HG03103 (cell line): ENCODE measurements around the gene SCAF1.
"Not testable (repeated sequence)": the region's sequence is repeated elsewhere in the genome, so short reads cannot be mapped to it uniquely, and the experiment has no call there.

ENCODE experiments used
- ATAC-seq: cut with Tn5 transposase; IDR thresholded peaks from one replicate; pipeline ENCODE4 v1.9.1; 2021; ENCODE audit warnings: low read depth; ENCODE audit not compliant: unreplicated experiment

SCAF1 gene

DNA sequence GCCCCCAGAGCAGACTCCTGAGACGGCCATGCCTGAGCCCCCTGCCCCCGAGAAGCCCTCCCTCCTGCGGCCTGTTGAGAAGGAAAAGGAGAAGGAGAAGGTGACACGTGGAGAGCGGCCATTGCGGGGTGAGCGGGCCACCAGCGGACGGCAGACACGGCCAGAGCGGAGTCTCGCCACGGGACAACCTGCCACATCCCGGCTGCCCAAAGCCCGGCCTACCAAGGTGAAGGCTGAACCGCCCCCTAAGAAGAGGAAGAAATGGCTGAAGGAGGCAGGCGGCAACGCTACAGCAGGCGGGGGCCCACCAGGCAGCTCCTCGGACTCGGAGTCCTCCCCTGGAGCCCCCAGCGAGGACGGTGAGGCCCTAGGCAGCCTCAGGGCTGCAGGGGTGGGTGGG, 26.1 kb upstream of the SCAF1 start:
- no peak for ATAC-seq

DNA sequence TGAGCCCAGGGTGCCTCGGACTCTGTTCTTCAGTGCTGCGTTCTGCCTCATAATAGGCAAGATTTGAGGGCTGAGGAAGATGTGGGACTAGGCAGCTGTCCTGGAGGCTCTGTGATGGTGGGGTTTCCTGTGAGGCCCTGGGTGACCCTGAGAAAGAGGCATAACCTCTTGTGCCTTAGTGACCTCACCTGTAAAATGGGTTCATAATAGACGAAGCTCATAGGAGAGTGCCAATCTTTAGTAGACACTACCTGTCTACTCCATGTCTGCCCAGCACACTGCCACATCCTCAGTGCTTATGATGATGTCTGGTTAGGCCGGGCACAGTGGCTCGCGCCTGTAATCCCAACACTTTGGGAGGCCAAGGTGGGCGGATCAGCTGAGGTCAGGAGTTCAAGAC, 25.5 kb upstream of the SCAF1 start:
- no peak for ATAC-seq

DNA sequence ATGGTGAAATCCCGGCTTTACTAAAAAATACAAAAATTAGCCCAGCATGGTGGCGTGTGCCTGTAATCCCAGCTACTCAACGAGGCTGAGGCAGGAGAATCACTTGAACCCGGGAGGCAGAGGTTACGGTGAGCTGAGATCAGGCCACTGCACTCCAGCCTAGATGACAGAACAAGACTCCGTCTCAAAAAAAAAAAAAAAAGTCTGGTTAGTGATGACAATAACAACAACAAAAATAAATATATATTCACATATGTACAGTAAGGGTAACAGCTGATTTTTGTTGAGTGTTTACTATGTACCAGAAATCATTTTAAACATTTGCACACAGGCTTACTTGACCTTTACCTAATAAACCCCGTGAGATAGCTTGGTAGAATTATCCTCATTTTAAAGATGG, 25.1 kb upstream of the SCAF1 start:
- no peak for ATAC-seq

DNA sequence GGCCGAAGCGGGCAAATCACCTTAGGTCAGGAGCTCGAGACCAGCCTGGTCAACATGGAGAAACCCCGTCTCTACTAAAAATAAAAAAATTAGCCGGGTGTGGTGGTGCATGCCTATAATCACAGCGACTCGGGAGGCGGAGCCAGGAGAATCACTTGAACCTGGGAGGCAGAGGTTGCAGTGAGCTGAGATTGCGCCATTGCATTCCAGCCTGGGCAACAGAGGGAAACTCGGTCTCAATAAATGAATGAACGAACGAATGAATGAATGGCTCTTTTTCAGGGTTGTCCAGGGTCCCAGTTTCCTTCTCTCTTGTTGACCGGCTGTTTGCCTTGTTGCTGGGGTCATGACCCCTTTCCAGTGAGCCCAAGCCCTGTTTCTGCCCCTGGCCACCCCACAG, 24.1 kb upstream of the SCAF1 start:
- not testable (repeated sequence) for ATAC-seq

DNA sequence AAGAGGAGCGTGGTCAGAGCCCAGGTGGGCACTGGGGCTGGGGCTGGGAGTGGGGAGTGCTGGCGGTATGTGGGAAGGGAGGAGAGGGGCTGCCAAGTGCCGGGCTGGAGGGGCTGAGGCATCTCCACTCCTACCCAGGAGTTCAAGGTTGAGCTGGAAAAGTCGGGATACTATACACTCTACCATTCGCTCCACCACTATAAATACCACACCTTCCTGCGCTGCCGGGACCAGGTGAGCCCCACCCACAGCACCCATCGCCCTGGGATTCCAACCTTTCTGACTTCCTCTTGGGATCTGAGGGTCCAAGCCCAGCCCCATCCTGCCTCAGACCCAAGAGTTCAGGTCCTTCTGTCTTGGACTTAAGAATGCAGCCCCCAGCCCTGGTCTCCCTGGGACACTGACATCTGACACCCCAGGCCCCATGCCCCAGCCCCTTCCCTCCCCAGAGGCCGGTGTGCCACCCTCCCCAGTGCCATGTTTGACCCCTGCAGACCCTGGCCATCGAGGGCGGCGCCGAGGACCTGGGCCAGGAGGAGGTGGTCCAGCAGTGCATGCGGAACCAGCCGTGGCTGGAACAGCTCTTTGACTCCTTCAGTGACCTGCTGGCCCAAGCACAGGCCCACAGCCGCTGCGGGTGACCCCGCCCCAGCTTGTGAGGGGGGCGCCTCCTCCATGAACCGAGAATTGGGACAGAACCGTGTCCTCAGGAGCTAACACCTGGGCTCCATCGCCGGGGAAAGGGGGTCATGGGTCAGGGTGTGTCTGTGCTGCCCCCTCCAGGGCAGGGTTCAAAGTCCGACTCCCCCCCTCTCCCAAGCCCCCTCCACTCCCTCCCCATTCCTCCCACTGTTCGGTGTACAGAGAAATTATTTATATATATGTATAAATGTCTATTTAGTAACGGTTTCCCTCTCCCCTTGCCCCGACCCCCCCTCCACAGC, 16.8 kb upstream of the SCAF1 start:
- ATAC-seq, result no peak

DNA sequence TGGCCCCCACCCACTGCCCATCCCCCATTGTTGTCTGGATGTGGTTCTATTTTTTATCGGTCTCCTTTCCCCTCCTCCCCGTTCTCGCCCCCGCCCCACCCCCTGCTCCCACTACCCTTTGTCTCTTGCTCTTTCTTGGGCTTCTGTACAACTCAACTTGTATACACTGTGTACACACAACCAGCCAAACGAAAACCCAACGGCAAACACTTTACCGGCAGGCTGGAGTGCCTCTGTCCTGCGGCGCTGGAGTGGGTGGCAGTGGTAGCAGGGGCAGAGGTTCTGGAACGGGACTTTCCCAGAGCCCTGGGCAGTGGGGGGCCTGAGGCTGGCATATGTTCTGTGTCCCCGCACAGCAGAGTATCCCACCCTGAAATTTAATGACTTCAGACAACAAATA, 15.8 kb upstream of the SCAF1 start:
- ATAC-seq, result no peak

DNA sequence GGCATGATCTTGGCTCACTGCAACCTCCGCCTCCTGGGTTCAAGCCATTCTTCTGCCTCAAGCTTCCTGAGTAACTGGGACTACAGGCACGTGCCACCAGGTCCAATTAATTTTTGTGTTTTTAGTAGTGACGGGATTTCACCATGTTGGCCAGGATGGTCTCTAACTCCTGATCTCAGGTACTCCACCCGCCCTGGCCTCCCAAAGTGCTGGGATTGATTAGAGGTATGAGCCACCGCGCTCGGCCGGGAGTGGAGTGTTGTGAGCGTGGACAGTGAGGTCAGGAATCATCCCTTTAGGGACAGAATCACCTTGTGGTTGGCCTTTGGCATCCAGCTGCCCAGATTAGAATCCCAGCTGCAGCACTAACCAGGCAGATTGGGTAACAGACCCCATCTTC, 12.3 kb upstream of the SCAF1 start:
- ATAC-seq, result no peak

DNA sequence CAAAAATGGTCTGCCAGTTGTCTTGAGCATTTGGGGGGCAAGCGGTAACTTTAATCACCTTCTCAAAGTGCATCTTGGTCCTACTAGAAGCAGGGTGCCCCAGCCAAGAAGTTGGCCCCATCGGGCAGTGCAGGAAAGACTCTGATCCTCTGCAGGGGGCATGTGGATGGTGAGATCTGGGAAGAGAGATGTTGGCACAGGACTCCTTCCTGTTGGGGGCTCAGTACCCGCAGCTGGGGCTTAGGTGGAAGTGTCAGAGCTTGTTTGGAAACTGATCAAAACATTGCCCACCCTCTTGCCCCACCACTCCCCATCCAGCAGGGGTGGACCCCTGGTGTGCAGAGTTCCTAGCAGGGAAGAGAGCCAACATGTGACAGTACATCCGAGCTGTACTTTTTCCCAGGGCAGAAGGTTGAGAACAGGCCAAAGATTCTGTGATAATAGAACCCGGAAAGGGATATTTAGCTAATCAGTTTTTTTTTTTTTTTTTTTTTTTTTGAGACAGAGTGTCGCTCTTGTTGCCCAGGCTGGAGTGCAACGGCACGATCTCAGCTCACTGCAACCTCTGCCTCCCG, 10.9 kb upstream of the SCAF1 start:
- no peak for ATAC-seq

DNA sequence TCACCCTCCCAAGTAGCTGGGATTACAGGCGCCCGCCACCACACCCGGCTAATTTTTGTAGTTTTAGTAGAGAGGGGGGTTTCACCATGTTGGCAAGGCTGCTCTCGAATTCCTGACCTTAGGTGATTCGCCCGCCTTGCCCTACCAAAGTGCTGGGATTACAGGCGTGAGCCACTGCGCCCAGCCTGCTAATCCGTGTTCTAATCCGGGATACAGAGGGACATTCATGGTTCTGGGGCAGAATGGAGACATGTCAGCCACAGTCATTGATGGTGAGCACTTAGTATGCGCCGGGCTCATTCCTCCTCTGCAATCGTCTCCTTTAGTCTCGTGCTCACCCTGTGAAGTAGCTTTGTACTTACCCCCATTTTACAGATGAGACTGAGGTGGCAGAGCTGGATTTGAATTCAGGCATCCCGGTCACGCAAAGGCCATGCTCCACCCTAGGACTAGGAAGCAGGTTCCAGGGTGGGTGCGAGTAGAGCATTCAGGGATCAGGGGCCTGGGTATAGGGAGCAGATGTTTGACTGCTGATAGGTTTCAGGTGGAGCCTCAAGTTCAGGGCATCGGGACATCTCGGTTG, 10.3 kb upstream of the SCAF1 start:
- no peak for ATAC-seq

DNA sequence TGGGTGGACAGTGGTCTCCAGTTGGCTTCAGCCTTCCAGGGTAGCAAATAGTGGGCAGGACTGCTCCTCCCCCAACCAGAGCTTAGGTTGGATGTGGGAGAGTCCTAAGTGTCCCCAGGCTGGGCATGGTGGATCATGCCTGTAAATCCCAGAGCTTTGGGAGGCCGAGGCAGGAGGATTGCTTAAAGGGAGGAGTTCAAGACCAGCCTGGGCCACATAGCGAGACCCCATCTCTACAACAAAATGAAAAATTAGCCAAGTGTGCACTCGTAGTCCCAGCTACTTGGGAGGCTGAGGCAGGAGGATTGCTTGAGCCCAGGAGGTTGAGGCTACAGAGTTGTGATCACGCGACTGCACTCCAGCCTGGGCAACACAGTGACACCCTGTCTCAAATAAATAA, 9.4 kb upstream of the SCAF1 start:
- ATAC-seq, result no peak

DNA sequence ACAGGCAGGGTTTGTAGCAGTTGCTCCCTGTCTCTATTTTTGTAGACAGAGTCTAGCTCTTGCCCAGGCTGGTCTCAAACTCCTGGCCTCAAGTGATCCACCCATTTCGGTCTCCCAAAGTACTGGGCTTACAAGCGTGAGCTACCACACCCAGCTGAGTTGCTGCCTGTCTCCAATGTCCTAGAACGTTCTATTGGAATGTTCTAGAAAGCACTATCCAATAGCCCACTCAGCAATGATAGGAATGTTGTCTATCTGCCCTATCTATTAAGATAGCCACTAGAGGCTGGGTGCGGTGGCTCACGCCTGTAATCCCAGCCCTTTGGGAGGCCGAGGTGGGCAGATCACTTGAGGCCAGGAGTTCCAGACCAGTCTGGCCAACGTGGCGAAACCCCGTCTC, 8.7 kb upstream of the SCAF1 start:
- ATAC-seq, result not testable (repeated sequence)

DNA sequence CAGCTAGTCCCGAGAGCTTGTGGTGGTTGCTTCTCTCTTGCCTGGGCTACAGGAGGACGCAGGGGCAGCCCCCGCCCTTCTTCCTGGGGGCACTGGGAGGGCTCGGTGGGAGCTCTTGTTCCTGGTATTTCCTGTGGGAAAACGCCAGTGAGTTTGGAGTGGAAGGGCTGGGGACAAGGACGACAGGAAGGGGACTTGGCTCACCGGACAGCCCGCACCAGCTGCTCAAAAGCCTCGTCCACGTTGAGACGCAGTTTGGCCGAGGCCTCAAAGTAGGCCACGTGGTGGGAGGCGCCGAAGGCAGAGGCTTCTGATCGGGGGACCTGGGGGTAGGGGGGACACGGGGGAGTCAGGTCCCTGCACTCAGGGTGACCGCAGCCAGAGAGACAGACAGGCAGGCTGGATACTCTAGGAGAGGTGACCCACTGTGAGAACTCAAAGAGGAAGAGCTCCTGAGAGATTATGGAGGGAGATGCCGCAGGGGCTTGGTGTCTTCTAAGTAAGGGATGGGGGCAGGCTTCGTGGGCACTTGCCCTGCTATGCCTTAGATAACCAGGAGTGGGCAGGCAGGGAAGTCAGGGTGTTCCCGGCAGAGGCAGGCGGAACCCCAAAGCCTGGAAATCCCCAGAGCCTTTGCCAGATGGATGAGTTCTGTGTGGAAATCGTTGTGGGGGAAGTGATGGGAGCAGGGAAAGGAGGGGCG, 6.3 kb upstream of the SCAF1 start:
- ATAC-seq, result no peak

DNA sequence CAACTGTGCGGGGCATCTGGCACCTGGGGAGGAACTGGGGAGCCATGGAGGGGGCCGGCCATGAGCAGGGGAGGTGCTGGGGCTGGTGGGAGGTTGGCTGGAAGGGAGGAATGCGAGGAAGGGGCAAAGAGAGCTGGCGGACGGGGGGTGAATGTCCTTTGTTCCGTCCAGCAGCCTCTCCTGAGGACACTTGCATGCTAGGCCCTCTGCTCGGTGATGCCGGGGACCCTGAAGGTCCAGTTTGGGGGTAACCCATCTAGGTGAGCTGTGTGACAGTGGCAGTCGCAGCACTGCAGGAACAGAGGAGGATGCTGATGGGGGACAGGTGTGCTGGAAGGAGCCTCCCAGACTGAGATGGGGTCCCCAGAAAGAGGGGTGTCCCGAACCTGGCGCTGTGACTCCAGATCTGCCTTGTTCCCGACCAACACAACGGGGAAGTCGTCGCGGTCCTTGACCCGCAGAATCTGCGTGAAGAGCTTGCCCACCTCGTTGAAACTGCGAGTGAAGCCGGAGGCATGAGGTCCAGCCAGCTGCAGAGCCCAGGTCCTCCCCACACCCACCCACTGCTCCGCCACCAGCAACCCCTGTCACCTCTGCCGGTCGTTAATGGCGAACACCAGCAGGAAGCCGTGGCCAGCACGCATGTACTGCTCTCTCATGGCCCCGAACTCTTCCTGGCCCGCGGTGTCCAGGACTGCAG, 5.6 kb upstream of the SCAF1 start:
- ATAC-seq, result no peak

DNA sequence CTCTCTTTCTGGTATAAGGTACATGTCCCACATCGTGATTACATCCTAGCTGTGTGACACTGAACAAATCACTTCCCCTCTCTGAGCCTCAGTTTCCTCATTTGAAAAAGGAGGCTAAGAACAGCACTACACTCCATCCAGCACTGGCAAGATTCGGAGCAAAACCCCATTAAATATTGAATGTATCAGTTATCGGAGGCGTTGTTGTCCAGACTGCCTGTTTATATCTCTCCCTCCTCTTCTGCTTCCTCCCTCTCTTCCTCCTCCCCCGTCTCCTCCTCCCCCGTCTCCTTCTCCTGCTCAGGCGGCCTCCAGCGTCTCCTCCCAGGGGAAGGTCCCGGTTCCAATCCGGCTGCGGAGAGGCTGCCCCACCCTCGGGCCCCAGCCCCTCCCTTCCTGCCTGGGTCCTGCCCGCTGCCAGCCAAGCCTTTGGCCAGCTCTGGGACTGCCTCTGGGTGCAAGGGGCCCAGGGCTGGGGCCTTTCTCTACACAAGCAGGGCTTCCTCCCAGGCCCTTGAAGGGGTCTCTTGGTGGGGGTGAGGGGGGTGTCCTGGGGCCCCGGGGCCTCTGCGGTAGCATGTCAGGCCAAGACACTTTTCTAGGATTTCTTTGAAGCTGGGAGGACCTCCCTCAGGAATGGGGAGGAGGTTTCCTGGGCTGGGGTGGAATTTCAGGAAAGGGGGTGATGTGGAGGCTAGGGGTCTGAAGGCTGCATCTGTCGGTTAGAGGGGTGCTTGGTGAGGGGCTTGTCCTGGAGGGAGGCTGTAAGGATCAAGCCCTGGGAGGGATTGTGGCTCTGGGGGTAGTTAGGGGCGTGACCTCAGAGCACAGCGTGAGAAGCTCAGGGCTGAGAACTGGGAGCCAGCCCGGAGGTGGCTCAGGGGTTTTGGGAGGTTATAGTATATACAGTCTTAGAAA, 3.9 kb upstream of the SCAF1 start:
- ATAC-seq, result no peak

DNA sequence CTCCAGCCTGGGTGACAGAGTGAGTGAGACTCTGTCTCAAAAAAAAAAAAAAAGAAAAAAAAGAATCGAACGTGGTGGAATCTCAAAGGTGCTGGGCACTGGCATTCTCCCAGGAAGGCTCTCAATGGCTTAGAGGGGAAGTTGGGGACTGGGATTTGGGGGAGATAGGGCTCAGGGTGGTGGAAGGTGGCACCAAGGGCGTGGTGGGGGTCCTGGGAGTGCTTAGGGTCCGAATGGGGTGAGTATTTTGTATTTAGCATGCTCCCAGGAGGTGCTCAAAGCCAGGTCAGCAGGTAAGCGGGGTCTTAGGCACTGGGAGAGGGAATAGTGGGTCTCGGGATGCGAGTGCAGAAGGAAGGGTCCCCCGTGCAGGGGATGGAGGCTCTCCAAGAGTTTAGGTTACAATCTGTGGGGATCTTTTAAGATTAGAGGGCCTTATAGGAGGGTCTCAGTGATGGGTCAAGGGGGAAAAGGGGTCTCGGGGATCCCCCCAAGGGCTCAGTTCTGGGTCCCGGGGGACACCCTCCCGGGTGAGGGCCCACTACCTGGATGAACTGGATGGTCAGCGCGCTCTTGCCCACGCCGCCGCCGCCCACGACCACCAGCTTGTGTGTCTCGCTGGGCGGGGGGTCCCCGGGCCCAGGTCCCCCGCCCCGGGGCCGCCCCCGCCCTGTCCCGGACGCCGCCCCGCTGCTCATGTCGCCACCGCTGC, 2.5 kb upstream of the SCAF1 start:
- ATAC-seq, result no peak

DNA sequence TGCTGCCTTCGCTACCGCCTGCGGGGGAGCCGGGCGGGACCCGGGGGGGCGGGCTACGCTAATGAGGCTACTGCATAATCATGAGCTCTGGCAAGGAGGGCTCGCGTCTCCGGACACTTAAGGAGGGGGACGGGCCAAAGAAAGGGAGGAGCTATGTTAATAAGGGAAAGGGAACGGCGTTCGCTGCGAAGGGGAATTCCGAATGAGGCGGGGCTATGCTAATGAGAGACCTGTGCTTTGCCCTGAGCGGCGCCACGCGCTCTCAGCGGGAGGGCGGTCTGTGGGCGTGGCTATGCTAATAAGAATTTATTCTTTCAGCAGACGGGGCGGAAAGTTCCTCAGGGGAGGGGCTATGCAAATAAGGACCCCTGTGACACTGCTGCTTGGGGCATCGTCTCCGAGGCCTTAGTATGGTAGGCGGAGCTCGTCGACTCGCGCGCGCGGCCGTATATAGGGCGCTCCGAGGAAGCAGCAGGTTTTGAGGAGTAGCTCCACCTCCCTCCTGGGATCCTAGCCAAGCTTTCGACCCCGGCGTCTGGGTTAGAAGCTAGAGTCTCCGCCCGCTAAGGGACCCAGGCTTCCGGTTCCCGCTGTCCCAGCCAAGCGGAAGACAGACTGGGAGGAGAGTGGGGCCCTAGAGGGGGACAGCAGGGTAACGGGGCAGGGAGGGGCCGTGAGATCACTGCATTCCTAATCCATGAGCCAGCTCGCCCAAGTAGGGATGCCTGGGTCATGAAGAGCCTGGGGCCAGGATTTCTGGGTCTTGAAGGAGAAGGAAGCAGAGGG, 1.7 kb upstream of the SCAF1 start, which contains the start of gene RRAS:
Gene RRAS, minus strand, starts transcription at position 31 of the 786 bp plus-strand sequence. CDS start 45 bp downstream, outside the sequence.
- peak; percentile 49 for ATAC-seq

DNA sequence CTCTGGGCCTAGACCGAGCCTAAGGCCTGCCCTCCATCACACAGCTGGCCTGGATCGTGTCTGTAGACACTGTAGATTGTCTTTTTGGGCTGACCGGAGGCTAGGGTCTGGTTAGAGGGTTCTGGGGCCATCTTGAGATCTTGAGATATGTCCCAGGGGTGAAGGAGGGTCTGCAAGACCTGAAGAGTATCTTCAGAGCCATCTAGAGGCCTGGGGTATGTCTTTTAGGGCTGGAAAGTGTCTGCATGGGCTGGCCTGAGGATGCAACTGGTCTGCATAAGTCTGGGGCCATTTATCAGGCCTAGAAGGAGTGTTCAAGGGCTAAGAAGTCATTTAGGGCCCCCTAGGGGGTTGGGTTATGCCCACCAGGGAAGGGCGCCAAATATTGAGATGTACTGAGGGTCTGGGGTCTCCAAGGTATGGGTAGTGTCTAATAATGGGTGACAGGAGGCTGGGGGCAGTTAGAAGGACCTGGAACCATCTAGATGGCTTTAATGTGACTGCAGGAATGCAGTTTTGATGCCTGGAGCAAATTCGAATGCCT, 555 bp downstream of the SCAF1 start:
- no peak for ATAC-seq

DNA sequence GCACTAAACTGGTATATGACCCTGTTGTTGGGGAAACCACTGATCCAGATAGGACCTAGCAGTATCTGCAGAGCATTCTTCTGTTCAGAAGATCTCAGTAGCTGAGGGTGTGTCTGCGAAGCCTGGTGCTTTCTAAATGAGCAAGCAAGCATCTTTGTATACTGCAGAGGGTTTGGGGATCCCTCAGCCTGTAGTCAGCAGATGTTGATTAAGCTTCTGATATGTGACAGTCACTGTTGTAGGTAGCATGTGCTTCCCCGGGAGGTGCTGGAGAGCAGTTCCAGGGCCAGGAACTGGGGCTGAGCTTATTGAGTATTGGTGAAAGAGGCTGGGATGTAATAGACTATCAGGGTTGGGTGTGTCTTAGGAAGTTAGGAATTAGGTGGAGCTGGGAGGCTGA, 1.5 kb downstream of the SCAF1 start:
- no peak for ATAC-seq
